ENCODE measurements around the gene MYO3A.

GRCh38 chr10:25982107-25982506 lies 48.1 kb downstream of the MYO3A start:
- TF ChIP-seq POLR2AphosphoS5 (IDR thresholded peaks at IDR 0.05): no peak
- TF ChIP-seq CTCF (IDR thresholded peaks at IDR 0.05): no peak
